HCT116 (cell line): ENCODE results near the gene ACTBL2. TPM values are rescaled to one million over a fixed set of nuclear protein-coding genes. Genes with fewer than 3 reads are reported as not detected.

Experiments
- ATAC-seq: fragments of 200-7000 bp; cut with Tn5 transposase; 2 replicates; pipeline ENCODE4 v1.9.1; 2020; ENCODE audit warnings: mild to moderate bottlenecking, moderate library complexity
- BruUV-seq: library from RNA; stranded (reverse); fragments of 400-500 nt; replicated peaks from 2 replicates; lab custom pipeline; 2021; lab: Mats Ljungman, UMichigan
- CTCF ChIA-PET: fragments of 300-600 bp; sonication (Branson Sonifier 250); formaldehyde crosslinking; loops from one replicate; lab custom pipeline; 2021; ENCODE audit warnings: antibody characterized with exemption; lab: Charles Lee
- POLR2A ChIA-PET: fragments of 300-600, 350-600 bp; sonication (Branson Sonifier 250); formaldehyde crosslinking; loops from one replicate; lab custom pipeline; 2021; ENCODE audit warnings: antibody characterized with exemption; lab: Charles Lee
- RAD21 ChIA-PET, 2 experiments: fragments of 300-600 bp; sonication (Branson Sonifier 250); formaldehyde crosslinking; loops; one replicate each; lab custom pipeline; 2023; ENCODE audit warnings: low total read pairs in 2 of 2; ENCODE audit not compliant: uncharacterized antibody in 2 of 2, unreplicated experiment in 2 of 2, low non-redundant PET in 1 of 2; lab: Charles Lee
- DNase-seq: peaks from one replicate; pipeline ENCODE4 v3.0.0-alpha.2; 2010; ENCODE audit warnings: low read depth, low spot score
- H2AFZ ChIP-seq: fragments of 200-600 bp; shearing (Covaris generic), sonication (generic); 2 replicates; pipeline ENCODE4 v1.6.1; 2017; ENCODE audit warnings: low read depth, mixed run types, mixed read lengths, antibody characterized with exemption, low read length; ENCODE audit not compliant: poor library complexity, severe bottlenecking
- H3K27ac ChIP-seq: 2 replicates; pipeline ENCODE4 v1.5.1; 2012; ENCODE audit warnings: low read depth, low read length
- H3K27me3 ChIP-seq: fragments of 200-600 bp; sonication (generic); 2 replicates; pipeline ENCODE4 v1.6.1; 2016; ENCODE audit warnings: mixed run types, low read length, mixed read lengths; ENCODE audit not compliant: insufficient read depth
- H3K36me3 ChIP-seq, 2 experiments: fragments of 200-500 bp in 1 of 2; fragments of 200-600 bp in 1 of 2; sonication (Bioruptor generic) in 1 of 2; sonication (generic) in 1 of 2; 2 replicates each; pipeline versions ENCODE4 v1.5.1 to v1.6.1; 2014 to 2016; ENCODE audit warnings: low read length in 2 of 2, inconsistent platforms in 1 of 2, mixed read lengths in 1 of 2, mixed run types in 1 of 2; ENCODE audit not compliant: insufficient read depth in 2 of 2, control insufficient read depth in 1 of 2
- H3K4me1 ChIP-seq, 2 experiments: fragments of 200-600 bp in 1 of 2; sonication (generic) in 1 of 2; 2 replicates each; pipeline versions ENCODE4 v1.5.1 to v1.6.1; 2012 to 2017; ENCODE audit warnings: low read length in 2 of 2, inconsistent platforms in 1 of 2, mild to moderate bottlenecking in 1 of 2, mixed read lengths in 1 of 2, mixed run types in 1 of 2, moderate library complexity in 1 of 2; ENCODE audit not compliant: insufficient read depth in 2 of 2, control insufficient read depth in 1 of 2
- H3K4me2 ChIP-seq: fragments of 200-600 bp; sonication (generic); 2 replicates; pipeline ENCODE4 v1.6.1; 2017; ENCODE audit warnings: mixed run types, low read length, mixed read lengths
- H3K4me3 ChIP-seq, 2 experiments: fragments of 200-600 bp in 1 of 2; sonication (generic) in 1 of 2; replicated peaks in 1 of 2; 2 replicates each; pipeline ENCODE4 v1.5.1; 2011 to 2016; ENCODE audit warnings: low read length in 2 of 2, control low read depth in 1 of 2, low read depth in 1 of 2, mild to moderate bottlenecking in 1 of 2, mixed read lengths in 1 of 2, mixed run types in 1 of 2
- H3K79me2 ChIP-seq: fragments of 200-600 bp; sonication (generic); 2 replicates; pipeline ENCODE4 v1.6.1; 2017; ENCODE audit warnings: mild to moderate bottlenecking, mixed run types, low read length, moderate library complexity, mixed read lengths; ENCODE audit not compliant: insufficient read depth
- H3K9ac ChIP-seq: fragments of 200-600 bp; sonication (generic); 2 replicates; pipeline ENCODE4 v1.6.1; 2016; ENCODE audit warnings: low read length, mixed read lengths
- H3K9me2 ChIP-seq: fragments of 200-600 bp; sonication (generic), shearing (Covaris generic); 2 replicates; pipeline ENCODE4 v1.6.1; 2017; ENCODE audit warnings: mixed run types, mild to moderate bottlenecking, moderate library complexity; ENCODE audit not compliant: insufficient read depth
- H3K9me3 ChIP-seq, 2 experiments: fragments of 200-500 bp in 1 of 2; fragments of 200-600 bp in 1 of 2; sonication (Bioruptor generic) in 1 of 2; sonication (generic) in 1 of 2; 2 replicates each; pipeline ENCODE4 v1.6.1; 2014 to 2017; ENCODE audit warnings: low read length in 2 of 2, mixed read lengths in 2 of 2, inconsistent platforms in 1 of 2, low read depth in 1 of 2, mild to moderate bottlenecking in 1 of 2, mixed run types in 1 of 2, moderate library complexity in 1 of 2; ENCODE audit not compliant: control insufficient read depth in 1 of 2, insufficient read depth in 1 of 2
- H4K20me1 ChIP-seq: fragments of 200-600 bp; sonication (generic), shearing (Covaris generic); 2 replicates; pipeline ENCODE4 v1.6.1; 2017; ENCODE audit warnings: mixed run types, mild to moderate bottlenecking, moderate library complexity; ENCODE audit not compliant: insufficient read depth
- CBX3 ChIP-seq: IDR thresholded peaks from 2 replicates; pipeline ENCODE4 v1.6.1; 2012; ENCODE audit warnings: low read depth
- EZH2 ChIP-seq: fragments of 200-600 bp; sonication (generic); IDR thresholded peaks from 2 replicates; pipeline ENCODE4 v1.6.1; 2017; ENCODE audit warnings: antibody characterized with exemption, mixed run types
- EZH2phosphoT487 ChIP-seq: fragments of 200-600 bp; IDR thresholded peaks from 2 replicates; pipeline ENCODE4 v1.6.1; 2018; ENCODE audit warnings: antibody characterized with exemption, borderline replicate concordance
- FOSL1 ChIP-seq: IDR thresholded peaks from 2 replicates; pipeline ENCODE4 v1.6.1; 2012; ENCODE audit warnings: low read depth
- JUND ChIP-seq: IDR thresholded peaks from 2 replicates; pipeline ENCODE4 v1.6.1; 2012
- RAD21 ChIP-seq: IDR thresholded peaks from 2 replicates; pipeline ENCODE4 v1.6.1; 2012; ENCODE audit warnings: low read depth, mild to moderate bottlenecking
- SIN3A ChIP-seq: IDR thresholded peaks from 2 replicates; pipeline ENCODE4 v1.6.1; 2012; ENCODE audit warnings: low read depth
- TCF7L2 ChIP-seq: IDR thresholded peaks from 2 replicates; pipeline ENCODE4 v1.7.0; 2011; ENCODE audit warnings: borderline replicate concordance, inconsistent platforms; ENCODE audit not compliant: insufficient read depth, insufficient read length; ENCODE audit errors: extremely low read depth
- YY1 ChIP-seq: IDR thresholded peaks from 2 replicates; pipeline ENCODE4 v1.6.1; 2011; ENCODE audit warnings: low read length, low read depth, moderate library complexity, mild to moderate bottlenecking; ENCODE audit not compliant: insufficient replicate concordance; ENCODE audit errors: extremely low read depth
- ZNF274 ChIP-seq: fragments of 200-500 bp; sonication (Bioruptor generic); IDR thresholded peaks from 2 replicates; pipeline ENCODE4 v1.6.1; 2014; ENCODE audit warnings: mild to moderate bottlenecking, low read depth, low read length, inconsistent platforms
- intact Hi-C: fragments of 100-400 bp; cut with micrococcal nuclease; formaldehyde crosslinking; loops from 2 replicates; pipeline ENCODE4 v1.10.0; 2022
- total RNA-seq: library from RNA; stranded (reverse); gene quantifications from one replicate; pipeline ENCODE4 v1.2.1, GENCODE V29; 2021; ENCODE audit not compliant: unreplicated experiment
- TF ChIP-seq, protein P1 (sequence below): IDR thresholded peaks from 2 replicates; pipeline ENCODE4 v1.6.1; 2012
- TF ChIP-seq, protein P2 (sequence below): IDR thresholded peaks from 2 replicates; pipeline ENCODE4 v1.6.1; 2012; ENCODE audit warnings: low read depth
- TF ChIP-seq, protein P3 (sequence below): IDR thresholded peaks from 2 replicates; pipeline ENCODE4 v1.6.1; 2012
- TF ChIP-seq, protein P4 (sequence below): IDR thresholded peaks from 2 replicates; pipeline ENCODE4 v1.6.1; 2011; ENCODE audit warnings: mild to moderate bottlenecking, low read length, moderate library complexity; ENCODE audit not compliant: insufficient replicate concordance; ENCODE audit errors: extremely low read depth

Gene ACTBL2
- total RNA-seq, 1 experiment from 2014 or later, result 0.07 TPM

DNA sequence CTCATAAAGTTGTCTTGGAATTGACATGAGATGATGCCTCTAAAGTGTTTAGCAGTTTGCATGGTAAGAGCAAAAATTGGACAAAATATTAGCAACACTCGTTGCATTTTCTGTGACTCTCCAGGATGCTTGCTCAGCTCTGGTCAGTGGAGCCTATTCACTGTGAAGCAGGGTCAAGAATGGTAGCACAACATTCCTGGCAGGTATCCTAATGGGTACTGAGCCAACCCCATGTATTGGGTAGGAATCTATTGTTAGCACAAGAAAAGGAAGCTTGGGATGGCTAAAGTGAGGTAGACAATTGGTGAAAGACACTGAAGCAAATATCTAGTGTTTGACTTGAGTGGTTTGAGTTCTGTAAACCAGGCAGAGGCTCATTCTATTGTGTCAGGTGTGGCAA is 10.4 kb upstream of the ACTBL2 start:
- intact Hi-C loops, result no loop called here
- no peak overlapping the region for H3K4me3 ChIP-seq
- peak overlapping the region; percentile 75; the same call in 1 of the 2 replicates for H3K27ac ChIP-seq
- H3K36me3 ChIP-seq, result no peaks in the 10 kb centered on the region
- no peak overlapping the region for H3K9ac ChIP-seq
- no peaks in the 10 kb centered on the region for H3K9me2 ChIP-seq
- POLR2A ChIA-PET, result no interaction called here
- H3K4me1 ChIP-seq, result peaks cover 50 to 62% of the 10 kb centered on the region in 2 experiments
- no peaks in the 10 kb centered on the region for H4K20me1 ChIP-seq
- CTCF ChIA-PET, result no interaction called here
- DNase-seq (no peak), ATAC-seq (no peak)
- no peaks in the 10 kb centered on the region for H3K79me2 ChIP-seq
- TF ChIP-seq YY1 (no peak), ZNF274 (no peak), FOSL1 (no peak), TCF7L2 (no peak), CBX3 (no peak)
- TF ChIP-seq, protein P1, sequence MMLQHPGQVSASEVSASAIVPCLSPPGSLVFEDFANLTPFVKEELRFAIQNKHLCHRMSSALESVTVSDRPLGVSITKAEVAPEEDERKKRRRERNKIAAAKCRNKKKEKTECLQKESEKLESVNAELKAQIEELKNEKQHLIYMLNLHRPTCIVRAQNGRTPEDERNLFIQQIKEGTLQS, result no peak
- H3K27me3 ChIP-seq, result no peaks in the 10 kb centered on the region
- no peak overlapping the region for H2AFZ ChIP-seq
- no peaks in the 10 kb centered on the region for H3K9me3 ChIP-seq
- BruUV-seq, result no TSS peak
- peak overlapping the region; percentile 87; the same call in 1 of the 2 replicates for H3K4me2 ChIP-seq
- RAD21 ChIA-PET, result no interaction called here

DNA sequence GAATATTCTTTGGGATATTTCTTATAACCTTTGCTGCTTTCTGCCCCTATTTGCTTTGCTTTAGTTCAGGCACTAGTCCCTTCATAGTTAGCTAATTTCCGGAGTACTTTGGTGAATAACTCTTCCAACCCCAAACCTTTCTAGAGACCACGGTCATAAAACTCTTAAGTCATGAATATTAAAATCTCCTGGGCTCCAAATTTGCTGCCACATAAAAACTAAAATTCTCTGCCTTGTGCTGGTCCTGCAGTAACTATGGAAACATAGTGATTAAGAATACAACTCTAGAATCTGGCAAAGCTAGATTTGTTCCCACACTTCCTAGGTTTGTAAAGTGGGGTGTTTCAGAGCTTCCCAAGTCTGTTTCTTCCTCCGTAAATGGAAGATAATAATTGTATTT is 10.0 kb upstream of the ACTBL2 start:
- Histone ChIP-seq H3K27ac (peak overlapping the region; percentile 75; the same call in 1 of the 2 replicates), H3K79me2 (no peaks in the 10 kb centered on the region), H3K4me1 (peaks cover 54 to 65% of the 10 kb centered on the region in 2 experiments), H3K36me3 (no peaks in the 10 kb centered on the region), H3K9me2 (no peaks in the 10 kb centered on the region), H3K9me3 (no peaks in the 10 kb centered on the region), H3K4me2 (peak overlapping the region; percentile 87; the same call in 1 of the 2 replicates), H3K9ac (no peak overlapping the region), H4K20me1 (no peaks in the 10 kb centered on the region), H3K27me3 (no peaks in the 10 kb centered on the region), H3K4me3 (no peak overlapping the region), H2AFZ (no peak overlapping the region)
- no peak for ATAC-seq
- intact Hi-C loops, result no loop called here
- CTCF ChIA-PET, result no interaction called here
- DNase-seq, result no peak
- BruUV-seq, result no TSS peak
- RAD21 ChIA-PET, result no interaction called here
- POLR2A ChIA-PET, result no interaction called here
- TF ChIP-seq EZH2phosphoT487 (no peak), JUND (no peak), CBX3 (no peak), TCF7L2 (no peak), ZNF274 (no peak), RAD21 (no peak), YY1 (no peak), SIN3A (no peak), EZH2 (no peak)
- TF ChIP-seq, protein P2, sequence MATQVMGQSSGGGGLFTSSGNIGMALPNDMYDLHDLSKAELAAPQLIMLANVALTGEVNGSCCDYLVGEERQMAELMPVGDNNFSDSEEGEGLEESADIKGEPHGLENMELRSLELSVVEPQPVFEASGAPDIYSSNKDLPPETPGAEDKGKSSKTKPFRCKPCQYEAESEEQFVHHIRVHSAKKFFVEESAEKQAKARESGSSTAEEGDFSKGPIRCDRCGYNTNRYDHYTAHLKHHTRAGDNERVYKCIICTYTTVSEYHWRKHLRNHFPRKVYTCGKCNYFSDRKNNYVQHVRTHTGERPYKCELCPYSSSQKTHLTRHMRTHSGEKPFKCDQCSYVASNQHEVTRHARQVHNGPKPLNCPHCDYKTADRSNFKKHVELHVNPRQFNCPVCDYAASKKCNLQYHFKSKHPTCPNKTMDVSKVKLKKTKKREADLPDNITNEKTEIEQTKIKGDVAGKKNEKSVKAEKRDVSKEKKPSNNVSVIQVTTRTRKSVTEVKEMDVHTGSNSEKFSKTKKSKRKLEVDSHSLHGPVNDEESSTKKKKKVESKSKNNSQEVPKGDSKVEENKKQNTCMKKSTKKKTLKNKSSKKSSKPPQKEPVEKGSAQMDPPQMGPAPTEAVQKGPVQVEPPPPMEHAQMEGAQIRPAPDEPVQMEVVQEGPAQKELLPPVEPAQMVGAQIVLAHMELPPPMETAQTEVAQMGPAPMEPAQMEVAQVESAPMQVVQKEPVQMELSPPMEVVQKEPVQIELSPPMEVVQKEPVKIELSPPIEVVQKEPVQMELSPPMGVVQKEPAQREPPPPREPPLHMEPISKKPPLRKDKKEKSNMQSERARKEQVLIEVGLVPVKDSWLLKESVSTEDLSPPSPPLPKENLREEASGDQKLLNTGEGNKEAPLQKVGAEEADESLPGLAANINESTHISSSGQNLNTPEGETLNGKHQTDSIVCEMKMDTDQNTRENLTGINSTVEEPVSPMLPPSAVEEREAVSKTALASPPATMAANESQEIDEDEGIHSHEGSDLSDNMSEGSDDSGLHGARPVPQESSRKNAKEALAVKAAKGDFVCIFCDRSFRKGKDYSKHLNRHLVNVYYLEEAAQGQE, result no peak
- TF ChIP-seq, protein P3, sequence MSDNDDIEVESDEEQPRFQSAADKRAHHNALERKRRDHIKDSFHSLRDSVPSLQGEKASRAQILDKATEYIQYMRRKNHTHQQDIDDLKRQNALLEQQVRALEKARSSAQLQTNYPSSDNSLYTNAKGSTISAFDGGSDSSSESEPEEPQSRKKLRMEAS, result no peak
- TF ChIP-seq, protein P4, sequence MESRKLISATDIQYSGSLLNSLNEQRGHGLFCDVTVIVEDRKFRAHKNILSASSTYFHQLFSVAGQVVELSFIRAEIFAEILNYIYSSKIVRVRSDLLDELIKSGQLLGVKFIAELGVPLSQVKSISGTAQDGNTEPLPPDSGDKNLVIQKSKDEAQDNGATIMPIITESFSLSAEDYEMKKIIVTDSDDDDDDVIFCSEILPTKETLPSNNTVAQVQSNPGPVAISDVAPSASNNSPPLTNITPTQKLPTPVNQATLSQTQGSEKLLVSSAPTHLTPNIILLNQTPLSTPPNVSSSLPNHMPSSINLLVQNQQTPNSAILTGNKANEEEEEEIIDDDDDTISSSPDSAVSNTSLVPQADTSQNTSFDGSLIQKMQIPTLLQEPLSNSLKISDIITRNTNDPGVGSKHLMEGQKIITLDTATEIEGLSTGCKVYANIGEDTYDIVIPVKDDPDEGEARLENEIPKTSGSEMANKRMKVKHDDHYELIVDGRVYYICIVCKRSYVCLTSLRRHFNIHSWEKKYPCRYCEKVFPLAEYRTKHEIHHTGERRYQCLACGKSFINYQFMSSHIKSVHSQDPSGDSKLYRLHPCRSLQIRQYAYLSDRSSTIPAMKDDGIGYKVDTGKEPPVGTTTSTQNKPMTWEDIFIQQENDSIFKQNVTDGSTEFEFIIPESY, result no peak
